GM12878 (cell line): Measurements from ENCODE around the gene WWOX. TPM values are rescaled to one million over a fixed set of nuclear protein-coding genes. Genes with fewer than 3 reads are reported as not detected.

ENCODE experiments used
- ATAC-seq: fragments of 200-7000 bp; cut with Tn5 transposase; 3 replicates; pipeline ENCODE4 v1.9.1; 2020; ENCODE audit warnings: mild to moderate bottlenecking, moderate library complexity
- BruUV-seq: library from RNA; stranded (reverse); fragments of 400-500 nt; replicated peaks from 2 replicates; lab custom pipeline; 2021; lab: Mats Ljungman, UMichigan
- CTCF ChIA-PET: fragments of 300-600 bp; sonication (Branson Sonifier 250); formaldehyde crosslinking; extraction: SDS; loops from one replicate; lab custom pipeline; 2021; ENCODE audit warnings: inconsistent platforms; lab: Yijun Ruan, JAX
- POLR2A ChIA-PET: fragments of 350-600 bp; formaldehyde crosslinking; extraction: SDS; loops from one replicate; lab custom pipeline; 2021; ENCODE audit warnings: inconsistent platforms; lab: Charles Lee
- RAD21 ChIA-PET: fragments of 300-600 bp; sonication (Branson Sonifier 250); formaldehyde crosslinking; loops from one replicate; lab custom pipeline; 2023; ENCODE audit warnings: antibody characterized with exemption; ENCODE audit not compliant: unreplicated experiment; lab: Charles Lee
- SMC1A ChIA-PET: fragments of 300-600 bp; sonication (Branson Sonifier 250); formaldehyde crosslinking; loops from one replicate; lab custom pipeline; 2023; ENCODE audit not compliant: unreplicated experiment, uncharacterized antibody; lab: Charles Lee
- DNase-seq: peaks from one replicate; pipeline ENCODE4 v3.0.0-alpha.2; 2011; ENCODE audit warnings: low read depth, low spot score
- FAIRE-seq: peaks from 3 replicates; lab custom pipeline; 2011; peaks lifted over from hg19 to GRCh38; lab: Jason Lieb, UNC
- H2AFZ ChIP-seq: 2 replicates; pipeline ENCODE4 v1.6.0; 2011; ENCODE audit warnings: low read depth, low read length, control low read depth; ENCODE audit not compliant: control insufficient read depth
- H3K27ac ChIP-seq: 2 replicates; pipeline ENCODE4 v1.5.1; 2011; ENCODE audit warnings: control low read depth; ENCODE audit not compliant: control insufficient read depth, insufficient read depth
- H3K27me3 ChIP-seq, 2 experiments: replicated peaks in 1 of 2; 2 replicates each; pipeline versions ENCODE4 v1.6.0 to v1.6.1; 2011; ENCODE audit warnings: low read length in 1 of 2; ENCODE audit not compliant: control insufficient read depth in 2 of 2, insufficient read depth in 2 of 2
- H3K36me3 ChIP-seq, 2 experiments: 2 replicates each; pipeline ENCODE4 v1.5.1; 2011; ENCODE audit warnings: low read length in 1 of 2; ENCODE audit not compliant: control insufficient read depth in 2 of 2, insufficient read depth in 2 of 2
- H3K4me1 ChIP-seq: 2 replicates; pipeline ENCODE4 v1.6.1; 2011; ENCODE audit warnings: mild to moderate bottlenecking, low read length, moderate library complexity, mixed read lengths; ENCODE audit not compliant: control insufficient read depth, insufficient read depth
- H3K4me2 ChIP-seq: 2 replicates; pipeline ENCODE4 v1.6.0; 2011; ENCODE audit warnings: control low read depth; ENCODE audit not compliant: control insufficient read depth, insufficient read depth
- H3K4me3 ChIP-seq: fragments of 200-600 bp; sonication (generic); 2 replicates; pipeline ENCODE4 v1.5.1; 2016
- H3K79me2 ChIP-seq: 2 replicates; pipeline ENCODE4 v1.6.0; 2011; ENCODE audit warnings: low read length; ENCODE audit not compliant: control insufficient read depth, insufficient read depth
- H3K9ac ChIP-seq: 2 replicates; pipeline ENCODE4 v1.8.0; 2011; ENCODE audit warnings: low read length, control low read depth, mixed read lengths; ENCODE audit not compliant: control insufficient read depth, insufficient read depth
- H3K9me3 ChIP-seq: replicated peaks from 3 replicates; pipeline ENCODE4 v1.5.1; 2011; ENCODE audit warnings: mild to moderate bottlenecking, low read length; ENCODE audit not compliant: control insufficient read depth, insufficient read depth
- H4K20me1 ChIP-seq: 2 replicates; pipeline ENCODE4 v1.6.0; 2011; ENCODE audit not compliant: control insufficient read depth, insufficient read depth
- CEBPZ ChIP-seq: fragments of 150-350 bp; IDR thresholded peaks from 2 replicates; pipeline ENCODE4 v1.6.1; 2016; ENCODE audit warnings: low read depth, low read length
- E2F8 ChIP-seq: fragments of 450-650 bp; IDR thresholded peaks from 2 replicates; pipeline ENCODE4 v1.6.1; 2018; ENCODE audit warnings: mild to moderate bottlenecking, low read depth, moderate library complexity; ENCODE audit not compliant: partially characterized antibody
- PBX3 ChIP-seq: IDR thresholded peaks from 2 replicates; pipeline ENCODE4 v1.6.1; 2011; ENCODE audit warnings: mild to moderate bottlenecking, low read depth, low read length, moderate library complexity; ENCODE audit not compliant: insufficient replicate concordance
- PRDM15 ChIP-seq: fragments of 450-650 bp; formaldehyde crosslinking; IDR thresholded peaks from 2 replicates; pipeline ENCODE4 v1.4.0; 2020; ENCODE audit warnings: mild to moderate bottlenecking, moderate library complexity
- RCOR1 ChIP-seq: conservative IDR thresholded peaks from 2 replicates; pipeline ENCODE4 v1.6.1; 2012; ENCODE audit warnings: low read depth, low read length, improper control_type of control experiment
- SUPT20H ChIP-seq: IDR thresholded peaks from 2 replicates; pipeline ENCODE4 v1.6.1; 2011; ENCODE audit warnings: low read depth, mild to moderate bottlenecking, low read length, moderate library complexity, borderline replicate concordance; ENCODE audit not compliant: control insufficient read depth
- WGBS: methylation state at CpG from one replicate; pipeline ENCODE4 v1.1.6; 2016; ENCODE audit warnings: low lambda C conversion rate; ENCODE audit not compliant: insufficient replicate concordance, insufficient coverage; ENCODE audit errors: missing lambda C conversion rate; 5-methylcytosine and 5-hydroxymethylcytosine counted together
- in situ Hi-C: fragments of 300-500 bp; cut with MboI; formaldehyde crosslinking; loops from 9 replicates; pipeline ENCODE4 v1.14.3; 2018; ENCODE audit warnings: mixed read lengths
- intact Hi-C: fragments of 100-400 bp; cut with micrococcal nuclease; formaldehyde crosslinking; loops from one replicate; pipeline ENCODE4 v1.14.2; 2022; ENCODE audit not compliant: unreplicated experiment
- polyA plus RNA-seq, 11 experiments: library from polyadenylated mRNA; depleted of rRNA in 4 of 11; unstranded in 6 of 11; stranded (reverse) in 5 of 11; fragments of >200 nt; fragmentation: Nextera tagmentation in 4 of 11; fragmentation: Illumina TruSeq in 1 of 11; extraction: Ambion mirVana in 4 of 11; extraction: Trizol in 1 of 11; gene quantifications; 1 replicate in 1 of 11; 2 replicates in 10 of 11; pipeline versions ENCODE4 v1.2.1 to v1.2.3, GENCODE V29; 2011 to 2016; ENCODE audit warnings: inconsistent platforms in 2 of 11, missing spikeins in 2 of 11, low read depth in 1 of 11
- total RNA-seq, 4 experiments: library from RNA; depleted of rRNA in 3 of 4; stranded (reverse); fragments of >200 nt in 3 of 4; fragmentation: Illumina TruSeq in 1 of 4; extraction: Trizol in 1 of 4; gene quantifications; 2 replicates each; pipeline versions ENCODE4 v1.2.1 to v1.2.3, GENCODE V29; 2013 to 2021

Gene WWOX
- total and polyA plus RNA-seq, 10 of the 15 experiments (the other 5 are each of a cell fraction or from before 2014, with no cell fraction given): 2.8 to 24.4 (median 17.8) TPM

GRCh38 chr16:78745108-78746019 lies 645.9 kb downstream of the WWOX start:
- Histone ChIP-seq H3K79me2 (no peaks in the 10 kb centered on the region), H3K4me3 (no peak overlapping the region), H3K4me1 (peaks cover 18% of the 10 kb centered on the region), H3K4me2 (no peak overlapping the region), H3K9ac (no peak overlapping the region), H3K27me3 (no peaks in the 10 kb centered on the region), H2AFZ (no peak overlapping the region), H4K20me1 (no peaks in the 10 kb centered on the region), H3K9me3 (no peaks in the 10 kb centered on the region), H3K36me3 (no peaks in the 10 kb centered on the region)
- ATAC-seq (no peak), DNase-seq (no peak)
- intact Hi-C loops: no loop called here
- in situ Hi-C loops: no loop called here
- ChIA-PET POLR2A (no interaction called here), RAD21 (interaction anchor here (0.7 to 1.2 kb wide), 2 partner anchors 25 to 1954 kb away, joined by 4 read pairs; no protein-coding TSS in a partner anchor)
- 44% methylated on average over 7 of the region's 7 CpGs for WGBS
- TF ChIP-seq E2F8 (no peak), SUPT20H (no peak), RCOR1 (no peak), PBX3 (no peak), CEBPZ (no peak), PRDM15 (CRISPR knock-in tag) (no peak)
- TF ChIP-seq, all 136 proteins: peak for 0
- ChIA-PET SMC1A (interaction anchor here (0.7 kb wide), 1 partner anchor 1910 kb away, joined by 3 read pairs; no protein-coding TSS in a partner anchor), CTCF (interaction anchor here (1.0 kb wide), 1 partner anchor 40 kb away, joined by 3 read pairs; no protein-coding TSS in a partner anchor)
- FAIRE-seq: no peak
- BruUV-seq: no TSS peak
- H3K27ac ChIP-seq: no peak overlapping the region
